ENCODE measurements around the gene RNF8.
"Not testable (repeated sequence)": the region's sequence is repeated elsewhere in the genome, so short reads cannot be mapped to it uniquely, and the experiment has no call there.

The RNF8 gene

GRCh38 chr6:37396571-37397180 lies 42.9 kb downstream of the RNF8 start:
- in situ Hi-C loops (cut with HindIII; ENCODE audit: low sequenced_read_pairs), result no loop called here

GRCh38 chr6:37399131-37399530 lies 45.3 kb downstream of the RNF8 start:
- in situ Hi-C loops (cut with HindIII; ENCODE audit: low sequenced_read_pairs), result no loop called here

- in situ Hi-C loops (cut with HindIII; ENCODE audit: low sequenced_read_pairs), result no loop called here
These were observed 46.2 kb downstream of the RNF8 start for GRCh38 chr6:37399795-37400490.

- in situ Hi-C loops (cut with HindIII; ENCODE audit: low sequenced_read_pairs), result not testable (repeated sequence)
These were observed 47.9 kb downstream of the RNF8 start for GRCh38 chr6:37401658-37402057.

- in situ Hi-C loops (cut with HindIII; ENCODE audit: low sequenced_read_pairs), result no loop called here
These were observed 53.1 kb downstream of the RNF8 start for GRCh38 chr6:37406726-37407341.

- in situ Hi-C loops (cut with HindIII; ENCODE audit: low sequenced_read_pairs), result no loop called here
These were observed 54.2 kb downstream of the RNF8 start for GRCh38 chr6:37407948-37408347.

GRCh38 chr6:37409501-37409900 lies 55.7 kb downstream of the RNF8 start:
- in situ Hi-C loops (cut with HindIII; ENCODE audit: low sequenced_read_pairs), result no loop called here

- in situ Hi-C loops (cut with HindIII; ENCODE audit: low sequenced_read_pairs), result no loop called here
These were observed 63.6 kb downstream of the RNF8 start for GRCh38 chr6:37417393-37417792.

GRCh38 chr6:37418722-37419121 lies 64.9 kb downstream of the RNF8 start:
- in situ Hi-C loops (cut with HindIII; ENCODE audit: low sequenced_read_pairs), result no loop called here

- in situ Hi-C loops (cut with HindIII; ENCODE audit: low sequenced_read_pairs), result no loop called here
These were observed 72.5 kb downstream of the RNF8 start for GRCh38 chr6:37426058-37426944.

GRCh38 chr6:37426945-37427510 lies 73.2 kb downstream of the RNF8 start:
- in situ Hi-C loops (cut with HindIII; ENCODE audit: low sequenced_read_pairs), result no loop called here

- in situ Hi-C loops (cut with HindIII; ENCODE audit: low sequenced_read_pairs), result no loop called here
These were observed 75.6 kb downstream of the RNF8 start for GRCh38 chr6:37429352-37429750.

GRCh38 chr6:37432590-37432915 lies 78.8 kb downstream of the RNF8 start:
- in situ Hi-C loops (cut with HindIII; ENCODE audit: low sequenced_read_pairs), result no loop called here

- in situ Hi-C loops (cut with HindIII; ENCODE audit: low sequenced_read_pairs), result no loop called here
These were observed 79.3 kb downstream of the RNF8 start, which contains the start of gene CMTR1 for GRCh38 chr6:37432916-37433656. TSS of gene CMTR1 (plus strand) at chr6:37433221. CDS start at chr6:37435630, 2,409 bp downstream.

GRCh38 chr6:37433657-37434271 lies 80.0 kb downstream of the RNF8 start:
- in situ Hi-C loops (cut with HindIII; ENCODE audit: low sequenced_read_pairs), result no loop called here

GRCh38 chr6:37435373-37435772 lies 81.6 kb downstream of the RNF8 start:
- in situ Hi-C loops (cut with HindIII; ENCODE audit: low sequenced_read_pairs), result no loop called here

- in situ Hi-C loops (cut with HindIII; ENCODE audit: low sequenced_read_pairs), result no loop called here
These were observed 82.0 kb downstream of the RNF8 start for GRCh38 chr6:37435816-37436215.

GRCh38 chr6:37438930-37439329 lies 85.1 kb downstream of the RNF8 start:
- in situ Hi-C loops (cut with HindIII; ENCODE audit: low sequenced_read_pairs), result no loop called here

GRCh38 chr6:37441651-37442050 lies 87.9 kb downstream of the RNF8 start:
- in situ Hi-C loops (cut with HindIII; ENCODE audit: low sequenced_read_pairs), result no loop called here
